Measurements from ENCODE around the gene FKBP7. TPM values are rescaled to one million over a fixed set of nuclear protein-coding genes. Genes with fewer than 3 reads are reported as not detected.

The FKBP7 gene, protein sequence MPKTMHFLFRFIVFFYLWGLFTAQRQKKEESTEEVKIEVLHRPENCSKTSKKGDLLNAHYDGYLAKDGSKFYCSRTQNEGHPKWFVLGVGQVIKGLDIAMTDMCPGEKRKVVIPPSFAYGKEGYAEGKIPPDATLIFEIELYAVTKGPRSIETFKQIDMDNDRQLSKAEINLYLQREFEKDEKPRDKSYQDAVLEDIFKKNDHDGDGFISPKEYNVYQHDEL
- 1.1 and 2.4 TPM in 2 replicates for total RNA-seq

DNA sequence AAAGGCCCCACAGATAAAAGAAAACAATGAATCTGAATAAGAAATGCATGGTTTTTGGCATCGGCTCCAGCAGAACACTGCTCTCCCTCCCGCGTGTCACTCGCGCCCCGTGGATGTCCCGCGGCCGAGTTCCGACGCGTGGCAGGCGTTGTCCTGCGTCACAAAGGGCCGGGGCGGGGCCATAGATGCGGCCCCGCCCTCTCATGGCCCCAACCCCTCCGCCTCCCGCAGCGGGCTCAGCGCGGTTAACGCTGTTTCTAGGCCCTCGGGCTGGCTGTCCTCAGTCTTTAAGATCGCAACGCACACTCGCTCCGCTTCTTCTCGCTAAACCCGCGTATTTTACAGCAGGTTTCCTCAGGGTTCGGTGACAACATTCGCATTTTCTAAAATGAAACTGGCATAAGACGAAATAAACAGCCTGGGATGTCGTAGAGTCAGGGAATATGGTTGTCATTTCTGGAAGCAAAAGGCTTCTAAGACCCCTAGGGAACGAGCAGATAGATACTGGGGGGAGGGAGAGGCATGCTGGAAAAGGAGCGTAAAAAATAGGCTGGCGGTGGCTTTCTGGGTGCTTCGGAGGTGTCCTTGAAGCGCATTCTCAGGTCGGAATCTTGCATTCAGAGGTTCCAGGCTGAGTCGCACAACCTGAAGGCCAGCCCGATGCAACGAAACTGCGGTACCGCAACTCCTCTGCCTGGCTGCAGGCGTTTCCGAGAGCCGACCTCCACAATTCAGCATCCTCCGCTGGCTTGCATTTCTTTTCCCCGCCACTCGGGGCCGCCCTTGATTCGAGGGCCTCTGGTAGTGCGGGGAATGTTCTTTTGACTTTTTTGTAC lies at the start of gene FKBP7:
Gene FKBP7, minus strand, starts transcription at position 162 of the 836 bp plus-strand sequence. Its CDS starts 101 bp downstream, at position 61.
- intact Hi-C loops (cut with micrococcal nuclease), result loop anchor here (1.0 to 10.0 kb wide), 12 partner anchors 27 to 1528 kb away; partner anchors contain the start of genes CWC22, OSBPL6, PJVK and PRKRA

DNA sequence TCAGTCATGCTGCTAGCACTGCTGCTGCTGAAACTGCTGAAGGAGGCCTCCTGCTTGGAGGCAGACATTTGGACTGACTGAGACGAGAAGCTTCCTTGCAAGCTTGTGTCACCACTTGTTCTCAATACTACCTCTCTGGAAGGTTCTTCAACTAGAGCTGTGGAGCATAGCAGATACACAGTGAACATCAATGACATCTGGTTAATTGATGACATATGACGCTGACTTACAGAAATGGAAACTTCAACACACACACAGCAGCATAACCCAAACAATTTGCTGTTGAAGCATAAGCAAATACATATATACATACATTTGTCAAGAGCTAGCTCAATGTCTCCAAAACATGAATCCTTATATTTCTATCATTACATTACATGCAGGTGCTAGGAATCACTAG lies 49.2 kb upstream of the FKBP7 start:
- intact Hi-C loops (cut with micrococcal nuclease), result loop anchor here (10.0 kb wide), 2 partner anchors 333 to 577 kb away; partner anchors contain the start of gene OSBPL6

DNA sequence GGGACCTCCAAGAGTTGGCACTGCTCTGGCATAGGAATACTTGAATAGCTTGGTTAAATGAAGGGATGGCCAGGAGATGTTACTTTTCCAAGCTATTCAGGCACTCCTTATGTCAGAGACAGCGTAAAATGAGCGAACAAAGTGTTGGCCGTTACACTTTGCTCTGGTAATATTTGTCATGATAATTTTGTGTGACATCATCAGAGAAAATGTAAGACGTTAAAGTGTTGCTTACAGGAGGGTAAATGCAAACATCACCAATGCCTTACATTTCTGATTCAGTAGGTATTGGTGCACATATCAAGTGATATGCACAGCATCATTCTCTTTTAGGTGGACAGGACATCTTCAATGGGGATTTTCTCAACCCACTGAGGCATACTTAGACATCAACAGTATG lies 47.9 kb upstream of the FKBP7 start:
- intact Hi-C loops (cut with micrococcal nuclease), result loop anchor here (10.0 kb wide), 2 partner anchors 331 to 579 kb away; partner anchors contain the start of gene OSBPL6

DNA sequence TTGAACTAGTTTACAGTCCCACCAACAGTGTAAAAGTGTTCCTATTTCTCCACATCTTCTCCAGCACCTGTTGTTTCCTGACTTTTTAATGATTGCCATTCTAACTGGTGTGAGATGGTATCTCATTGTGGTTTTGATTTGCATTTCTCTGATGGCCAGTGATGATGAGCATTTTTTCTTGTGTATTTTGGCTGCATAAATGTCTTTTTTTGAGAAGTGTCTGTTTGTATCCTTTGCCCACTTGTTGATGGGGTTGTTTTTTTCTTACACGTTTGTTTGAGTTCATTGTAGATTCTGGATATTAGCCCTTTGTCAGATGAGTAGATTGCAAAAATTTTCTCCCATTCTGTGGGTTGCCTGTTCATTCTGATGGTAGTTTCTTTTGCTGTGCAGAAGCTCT lies 47.1 kb upstream of the FKBP7 start:
- intact Hi-C loops (cut with micrococcal nuclease), result loop anchor here (10.0 kb wide), 2 partner anchors 331 to 579 kb away; partner anchors contain the start of gene OSBPL6

DNA sequence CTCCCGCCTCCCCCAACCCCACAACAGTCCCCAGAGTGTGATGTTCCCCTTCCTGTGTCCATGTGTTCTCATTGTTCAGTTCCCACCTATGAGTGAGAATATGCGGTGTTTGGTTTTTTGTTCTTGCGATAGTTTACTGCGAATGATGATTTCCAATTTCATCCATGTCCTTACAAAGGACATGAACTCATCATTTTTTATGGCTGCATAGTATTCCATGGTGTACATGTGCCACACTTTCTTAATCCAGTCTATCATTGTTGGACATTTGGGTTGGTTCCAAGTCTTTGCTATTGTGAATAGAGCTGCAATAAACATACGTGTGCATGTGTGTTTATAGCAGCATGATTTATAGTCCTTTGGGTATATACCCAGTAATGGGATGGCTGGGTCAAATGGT lies 46.6 kb upstream of the FKBP7 start:
- intact Hi-C loops (cut with micrococcal nuclease), result loop anchor here (10.0 kb wide), 2 partner anchors 330 to 580 kb away; partner anchors contain the start of gene OSBPL6

DNA sequence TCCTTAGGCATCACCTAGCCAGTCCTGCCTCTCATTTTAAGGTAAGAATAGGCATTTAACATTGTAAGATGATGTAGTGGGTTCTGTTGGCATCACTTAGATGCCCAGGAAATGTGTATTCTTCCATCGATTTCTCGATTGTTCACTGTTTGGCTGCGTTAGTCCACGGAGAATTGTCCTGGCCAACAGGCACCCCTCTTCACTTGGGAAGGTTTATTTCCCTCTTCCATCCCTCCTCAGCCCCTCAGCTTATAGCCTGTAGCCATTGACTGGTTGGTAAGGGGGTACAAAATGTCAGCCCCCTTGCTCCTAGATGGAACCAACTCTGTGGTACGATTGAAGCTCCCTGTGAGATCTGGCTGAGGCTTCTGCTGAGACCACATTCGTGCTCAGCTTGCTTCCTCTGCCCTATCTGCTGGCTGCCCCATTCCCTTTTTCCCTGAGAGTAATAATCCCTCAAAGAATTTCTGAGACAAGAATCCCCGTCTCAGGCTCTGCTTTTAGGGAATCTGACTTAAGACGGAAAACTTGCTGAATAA lies 45.3 kb upstream of the FKBP7 start:
- intact Hi-C loops (cut with micrococcal nuclease), result loop anchor here (1.0 to 10.0 kb wide), 11 partner anchors 9 to 1484 kb away; partner anchors contain the start of genes CWC22, FKBP7, OSBPL6 and RBM45

DNA sequence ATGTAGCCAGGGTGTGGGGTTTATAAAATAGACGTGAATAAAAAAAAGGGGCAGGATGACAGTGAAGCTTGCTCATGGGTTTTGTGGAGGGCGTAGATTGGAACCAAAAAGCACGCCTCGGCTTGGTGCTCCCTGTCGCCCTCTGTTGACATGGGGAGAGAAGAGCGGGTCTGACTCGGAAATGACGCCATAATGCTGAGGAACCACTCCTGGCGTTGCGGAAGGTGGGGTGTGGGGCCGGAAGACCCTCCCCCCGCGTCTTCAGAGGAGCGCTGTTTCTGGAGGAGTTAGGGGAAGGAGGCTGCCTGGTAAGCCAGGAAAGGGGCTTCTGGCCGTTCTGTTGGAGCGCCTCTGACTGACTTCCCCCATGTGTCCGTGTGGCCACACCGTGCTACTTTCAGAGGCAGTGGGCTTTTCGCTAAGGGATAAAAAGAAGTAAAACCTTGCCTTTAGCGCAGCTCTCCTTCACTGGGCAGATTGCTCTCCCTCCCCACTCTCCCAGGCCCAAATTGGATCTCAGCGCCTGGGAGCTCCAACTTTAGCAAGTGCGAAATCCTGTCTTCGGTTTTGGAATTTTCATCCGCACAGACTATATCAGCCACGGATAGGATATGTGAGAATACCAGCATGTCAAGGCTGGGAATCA lies 44.7 kb upstream of the FKBP7 start:
- intact Hi-C loops (cut with micrococcal nuclease), result loop anchor here (1.0 to 10.0 kb wide), 11 partner anchors 9 to 1484 kb away; partner anchors contain the start of genes CWC22, FKBP7, OSBPL6 and RBM45

DNA sequence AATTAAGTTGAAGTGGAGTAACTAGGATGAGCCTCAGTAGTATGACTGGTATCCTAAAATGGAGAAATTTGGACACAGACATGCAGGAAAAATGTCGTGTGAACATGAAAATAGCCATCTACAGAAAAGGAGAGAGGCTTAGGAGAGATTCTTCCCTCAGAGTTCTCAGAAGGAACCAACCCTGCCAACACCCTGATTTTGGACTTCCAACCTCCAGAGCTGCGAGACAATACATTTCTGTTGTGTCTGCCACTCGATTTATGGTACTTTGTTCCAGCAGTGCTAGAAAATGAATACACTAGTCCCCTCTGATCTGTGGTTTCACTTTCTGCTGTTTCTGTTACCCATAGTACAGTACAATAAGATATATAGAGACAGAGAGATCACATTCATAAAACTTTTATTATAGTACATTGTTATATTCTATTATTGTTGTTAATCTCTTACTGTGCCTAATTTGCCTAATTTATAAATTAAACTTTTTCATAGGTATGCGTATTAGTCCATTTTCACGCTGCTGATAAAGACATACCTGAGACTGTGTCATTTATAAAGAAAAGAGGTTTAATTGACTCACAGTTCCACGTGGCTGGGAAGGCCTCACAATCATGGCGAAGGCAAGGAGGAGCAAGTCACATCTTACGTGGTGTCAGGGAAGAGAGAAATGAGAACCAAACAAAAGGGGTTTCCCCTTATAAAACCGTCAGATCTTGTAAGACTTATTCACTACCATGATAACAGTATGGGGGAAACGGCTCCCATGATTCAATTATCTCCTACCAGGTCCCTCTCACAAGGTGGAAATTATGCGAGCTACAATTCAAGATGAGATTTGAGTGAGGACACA lies 43.1 kb upstream of the FKBP7 start:
- intact Hi-C loops (cut with micrococcal nuclease), result loop anchor here (2.0 to 10.0 kb wide), 5 partner anchors 215 to 741 kb away; partner anchors contain the start of genes OSBPL6, RBM45 and SESTD1

DNA sequence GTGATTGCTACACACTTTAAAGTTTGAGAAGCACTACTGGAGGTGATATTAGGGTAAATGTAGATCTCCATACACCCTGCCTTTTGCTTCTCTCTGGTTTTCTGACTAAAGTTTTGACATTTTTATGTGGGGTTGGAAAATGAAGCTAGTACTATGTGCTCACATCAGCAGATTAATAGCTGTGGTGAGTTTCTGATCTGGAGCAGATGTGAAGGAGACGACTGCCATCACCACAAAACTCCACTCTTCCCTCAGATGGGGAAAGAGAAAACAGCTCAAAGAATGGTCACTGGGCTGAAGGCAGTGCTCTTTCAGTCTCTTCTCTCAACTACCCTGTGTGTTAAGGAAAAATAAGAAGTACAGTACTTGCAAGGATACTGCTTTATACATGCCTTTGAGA lies 39.1 kb upstream of the FKBP7 start:
- intact Hi-C loops (cut with micrococcal nuclease), result no loop called here

DNA sequence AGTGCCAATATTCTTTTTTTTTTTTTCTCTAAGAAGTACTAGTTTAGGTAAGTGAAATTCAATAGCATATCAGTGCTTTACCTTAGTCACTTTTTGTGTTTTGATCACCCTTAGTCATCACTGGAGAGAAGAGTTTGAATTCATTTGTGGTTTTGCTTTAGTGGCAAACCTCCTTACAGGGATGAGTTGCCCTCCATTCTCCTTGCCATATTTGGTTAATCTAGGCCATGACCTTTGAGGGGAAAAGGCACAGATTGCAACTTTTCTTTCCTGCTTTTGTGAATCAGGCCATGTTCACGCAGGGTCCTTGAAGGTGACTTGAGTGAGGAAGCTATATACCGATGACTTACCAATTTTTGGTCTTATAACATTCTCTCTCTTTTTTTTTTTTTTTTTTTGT lies 36.3 kb upstream of the FKBP7 start:
- intact Hi-C loops (cut with micrococcal nuclease), result loop anchor here (1.0 to 2.0 kb wide), 3 partner anchors 9 to 518 kb away; partner anchors contain the start of genes PJVK and PRKRA

DNA sequence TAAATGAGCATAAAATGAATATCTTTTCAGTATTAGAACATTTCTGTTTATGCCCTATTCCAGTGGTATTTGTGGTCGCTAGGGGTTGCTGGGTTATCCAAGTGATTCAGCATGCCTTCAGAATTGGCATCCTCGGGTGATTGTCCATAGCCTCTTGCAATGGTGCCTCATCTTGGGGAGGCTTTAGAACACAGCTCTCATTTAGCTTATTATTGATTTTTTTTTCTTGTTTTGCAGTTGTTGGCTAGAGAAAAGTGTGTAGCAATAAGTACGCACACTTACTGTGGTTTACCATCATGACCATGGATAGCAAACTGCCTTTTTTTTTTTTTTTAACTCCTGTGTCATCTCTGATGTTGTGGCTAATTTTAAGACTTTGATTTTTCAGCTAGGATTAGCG lies 35.5 kb upstream of the FKBP7 start:
- intact Hi-C loops (cut with micrococcal nuclease), result loop anchor here (1.0 to 2.0 kb wide), 3 partner anchors 9 to 519 kb away; partner anchors contain the start of genes PJVK and PRKRA

DNA sequence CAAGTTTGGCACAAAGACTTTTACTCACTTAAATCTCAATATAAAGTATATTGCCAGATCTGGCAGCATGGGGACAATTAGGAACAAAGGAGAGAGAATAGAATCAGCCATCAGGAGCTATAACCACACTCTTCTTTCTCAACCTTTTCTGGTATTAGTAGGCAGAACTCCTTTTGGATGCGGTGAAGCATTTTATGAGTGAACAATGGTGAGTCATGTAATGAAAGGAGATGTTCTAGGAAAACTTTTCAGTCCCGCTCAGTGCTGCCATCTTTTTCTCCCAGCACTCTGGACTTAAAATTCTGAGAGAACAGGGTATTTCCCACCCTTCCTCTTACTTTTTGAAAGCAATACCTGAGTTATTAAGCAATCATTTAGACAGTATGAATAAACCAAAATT lies 34.1 kb upstream of the FKBP7 start:
- intact Hi-C loops (cut with micrococcal nuclease), result no loop called here

DNA sequence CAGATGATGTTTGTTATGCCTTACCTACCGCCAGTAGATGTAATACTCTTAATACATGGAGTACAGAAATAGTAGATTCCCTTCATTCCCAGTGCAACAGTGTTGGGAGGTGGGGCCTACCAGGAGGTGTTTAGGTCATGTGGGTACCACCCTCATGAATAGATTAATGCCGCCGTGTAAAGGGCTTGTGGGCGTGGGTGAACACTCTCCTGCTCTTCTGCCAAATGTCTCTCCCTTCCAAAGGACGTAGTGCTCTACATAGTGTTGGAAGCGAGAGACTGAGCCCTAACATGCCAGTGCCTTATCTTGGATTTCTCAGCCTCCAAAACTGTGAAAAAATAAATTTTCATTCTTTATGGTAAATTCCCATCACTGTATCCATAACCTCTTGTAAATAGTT lies 32.0 kb upstream of the FKBP7 start:
- intact Hi-C loops (cut with micrococcal nuclease), result no loop called here

DNA sequence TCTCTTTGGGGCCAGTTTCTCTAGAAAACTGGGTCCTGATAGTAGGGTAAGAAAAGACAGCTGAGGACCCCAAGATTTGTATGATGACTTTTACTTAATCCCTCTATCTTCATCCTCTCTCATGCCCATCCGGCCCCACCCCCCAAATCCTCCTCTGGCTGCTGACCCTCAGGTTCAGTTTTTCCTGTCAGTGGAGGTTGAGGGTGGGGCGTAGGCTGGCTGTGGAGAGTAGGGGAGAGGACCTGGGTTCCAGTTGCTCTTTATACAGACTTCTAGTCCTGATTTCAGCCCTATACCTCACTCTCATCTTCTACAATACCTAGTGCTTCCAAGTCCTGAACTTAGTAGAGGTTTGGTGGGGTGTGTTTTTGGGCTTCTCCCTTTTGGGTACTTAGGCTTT lies 30.2 kb upstream of the FKBP7 start:
- intact Hi-C loops (cut with micrococcal nuclease), result no loop called here

DNA sequence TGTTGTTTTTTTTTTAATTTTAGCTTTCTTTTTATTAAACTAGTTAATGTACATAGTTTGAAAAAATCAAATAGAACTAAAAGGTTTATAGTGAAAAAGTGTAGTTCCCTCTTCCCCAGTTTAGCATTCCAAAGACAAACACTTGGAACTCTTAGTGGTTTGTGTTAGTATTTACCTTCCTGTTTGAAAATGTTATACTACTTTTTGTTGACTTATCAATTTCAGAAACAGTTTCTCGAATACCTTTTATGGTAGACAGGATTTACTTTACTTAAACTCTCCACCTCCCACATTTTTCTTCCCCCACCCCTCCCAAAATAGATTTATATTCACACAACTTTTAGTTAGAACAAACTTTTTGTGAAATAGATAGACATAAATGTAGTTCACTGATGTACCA lies 28.5 kb upstream of the FKBP7 start:
- intact Hi-C loops (cut with micrococcal nuclease), result loop anchor here (2.0 kb wide), 1 partner anchor 26 kb away; the partner anchor contains the start of gene PLEKHA3

DNA sequence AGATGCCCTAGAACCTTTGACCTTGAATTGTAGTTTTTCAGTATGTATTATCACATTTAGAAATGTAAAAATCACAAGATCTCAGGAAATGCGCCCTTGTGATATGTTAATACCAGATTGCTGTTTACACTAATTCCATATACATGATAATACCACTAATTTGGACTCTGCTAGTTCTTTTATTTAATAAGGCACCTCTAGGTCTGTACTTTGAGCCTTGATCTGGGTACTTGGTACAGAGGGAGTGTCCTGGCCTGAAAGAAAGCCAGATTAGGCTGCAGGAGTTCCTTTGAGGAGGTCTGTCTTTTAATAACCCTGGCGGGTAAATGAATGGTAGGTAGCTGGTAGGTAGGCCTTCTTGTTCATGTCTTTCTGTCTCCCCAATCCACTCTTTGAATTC lies 28.1 kb upstream of the FKBP7 start:
- intact Hi-C loops (cut with micrococcal nuclease), result loop anchor here (2.0 kb wide), 1 partner anchor 26 kb away; the partner anchor contains the start of gene PLEKHA3

DNA sequence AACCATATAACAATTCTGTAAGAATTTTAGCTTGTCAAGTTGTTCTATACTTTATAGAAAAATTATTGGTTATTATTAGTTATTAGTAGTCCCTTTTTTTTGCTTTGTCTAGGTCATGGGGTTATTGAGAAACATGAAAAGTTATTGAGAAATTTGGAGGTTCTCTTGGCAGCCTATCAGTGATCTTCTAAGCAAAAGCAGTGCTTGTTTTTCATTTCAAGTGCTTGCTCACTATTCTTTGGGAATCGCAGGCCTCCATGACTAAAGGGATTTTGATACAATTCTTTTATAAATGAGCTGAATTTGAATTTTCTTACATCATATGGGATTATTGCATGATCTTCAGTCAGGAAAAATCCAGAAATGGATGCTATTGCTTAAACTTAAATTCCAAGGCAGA lies 27.7 kb upstream of the FKBP7 start:
- intact Hi-C loops (cut with micrococcal nuclease), result loop anchor here (2.0 kb wide), 1 partner anchor 25 kb away; the partner anchor contains the start of gene PLEKHA3

DNA sequence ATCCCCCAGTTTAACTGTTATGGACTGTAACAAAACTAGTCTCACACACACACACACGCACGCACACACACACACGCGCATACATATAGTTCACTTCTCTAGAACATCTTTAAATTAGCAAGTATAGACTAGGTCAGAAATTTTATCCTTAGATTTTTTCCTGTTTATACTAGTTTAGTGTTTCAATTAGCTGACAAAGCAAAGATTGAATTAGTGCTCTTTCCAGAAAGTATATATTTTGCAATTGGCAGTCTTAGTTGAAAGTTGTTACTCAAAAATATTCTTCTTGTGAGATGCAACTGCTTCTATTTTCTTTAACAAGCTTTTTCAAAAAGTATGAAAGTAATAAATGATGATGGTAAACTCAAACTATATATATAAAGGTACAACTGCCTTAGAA lies 24.4 kb upstream of the FKBP7 start:
- intact Hi-C loops (cut with micrococcal nuclease), result no loop called here

DNA sequence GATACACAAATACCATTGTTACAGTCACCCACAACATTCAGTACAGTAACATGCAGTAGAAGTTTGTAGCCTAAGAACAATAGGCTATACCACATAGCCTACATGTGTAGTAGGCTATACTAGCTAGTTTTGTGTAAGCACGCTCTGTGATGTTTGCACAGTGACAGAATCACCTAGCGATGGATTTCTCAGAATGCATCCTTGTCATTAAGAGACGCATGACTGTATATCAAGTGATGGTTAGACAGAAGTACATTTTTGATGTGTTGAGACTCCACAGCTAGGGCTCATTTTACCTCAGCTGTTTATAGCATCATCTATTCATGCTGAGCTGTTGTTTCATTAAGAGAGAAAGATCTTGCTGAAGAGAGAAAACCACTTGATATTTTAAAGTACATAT lies 21.2 kb upstream of the FKBP7 start:
- intact Hi-C loops (cut with micrococcal nuclease), result no loop called here

DNA sequence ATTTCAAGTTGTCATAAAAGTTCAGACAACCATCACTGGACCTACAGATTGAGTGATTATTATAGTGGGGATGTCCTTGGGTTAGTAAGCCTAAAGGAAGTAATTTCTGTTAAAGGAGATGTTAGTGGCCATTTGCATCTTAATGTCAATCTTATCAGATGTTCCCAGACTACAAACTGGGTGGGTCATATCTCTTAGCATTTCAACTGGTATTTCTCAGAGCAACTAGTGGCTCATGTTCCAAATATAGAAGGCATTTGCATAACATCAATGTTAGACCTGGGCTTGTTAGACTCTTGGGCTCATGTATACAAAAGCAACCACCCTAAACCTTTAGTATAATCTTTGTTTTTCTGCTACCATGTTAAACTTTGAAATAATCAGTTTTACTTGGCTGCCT lies 19.7 kb upstream of the FKBP7 start:
- intact Hi-C loops (cut with micrococcal nuclease), result no loop called here
